Spinal cord (tissue), 10 donors: ENCODE data around the gene MST1. TPM values are rescaled to one million over a fixed set of nuclear protein-coding genes. Genes with fewer than 3 reads are reported as not detected.
"Not testable (repeated sequence)": the region's sequence is repeated elsewhere in the genome, so short reads cannot be mapped to it uniquely, and the experiment has no call there.

Experiments
- DNase-seq, 6 donors: peaks; one replicate each; pipeline versions ENCODE4 v3.0.0 to v3.0.0-alpha.2; 2013 to 2015; ENCODE audit warnings: low spot score in 6 of 6, low read depth in 4 of 6
- H3K27ac ChIP-seq: one replicate; pipeline ENCODE4 v1.5.1; 2013; ENCODE audit warnings: low read depth, low read length, control low read depth
- H3K27me3 ChIP-seq: one replicate; pipeline ENCODE4 v1.6.1; 2013; ENCODE audit warnings: low read length; ENCODE audit not compliant: control insufficient read depth, insufficient read depth
- H3K36me3 ChIP-seq: one replicate; pipeline ENCODE4 v1.6.1; 2013; ENCODE audit warnings: low read length; ENCODE audit not compliant: control insufficient read depth, insufficient read depth
- H3K4me1 ChIP-seq: one replicate; pipeline ENCODE4 v1.6.1; 2013; ENCODE audit warnings: low read length; ENCODE audit not compliant: control insufficient read depth, insufficient read depth
- H3K4me3 ChIP-seq: one replicate; pipeline ENCODE4 v1.5.1; 2013; ENCODE audit warnings: low read depth, low read length, control low read depth
- H3K9me3 ChIP-seq: one replicate; pipeline ENCODE4 v1.6.1; 2013; ENCODE audit warnings: low read length; ENCODE audit not compliant: control insufficient read depth, insufficient read depth
- WGBS: methylation state at CpG from one replicate; pipeline ENCODE4 v1.1.5; 2013; ENCODE audit warnings: missing lambda C conversion rate; ENCODE audit not compliant: insufficient coverage; 5-methylcytosine and 5-hydroxymethylcytosine counted together
- polyA plus RNA-seq, 2 donors: library from polyadenylated mRNA; unstranded; fragments of 120-200 nt; gene quantifications; one replicate each; pipeline ENCODE4 v1.2.1, GENCODE V29; 2013; ENCODE audit not compliant: insufficient read length in 2 of 2
- total RNA-seq, 2 donors: library from RNA; depleted of rRNA in 1 of 2; stranded (reverse); fragments of 120-200 nt in 1 of 2; fragments of >200 nt in 1 of 2; gene quantifications; one replicate each; pipeline versions ENCODE4 v1.2.3 to v1.2.4, GENCODE V29; 2013 to 2014
- donor health status: healthy.

The MST1 gene
- total and polyA plus RNA-seq, 4 donors: 10.7 to 62.6 (median 44.1) TPM

DNA sequence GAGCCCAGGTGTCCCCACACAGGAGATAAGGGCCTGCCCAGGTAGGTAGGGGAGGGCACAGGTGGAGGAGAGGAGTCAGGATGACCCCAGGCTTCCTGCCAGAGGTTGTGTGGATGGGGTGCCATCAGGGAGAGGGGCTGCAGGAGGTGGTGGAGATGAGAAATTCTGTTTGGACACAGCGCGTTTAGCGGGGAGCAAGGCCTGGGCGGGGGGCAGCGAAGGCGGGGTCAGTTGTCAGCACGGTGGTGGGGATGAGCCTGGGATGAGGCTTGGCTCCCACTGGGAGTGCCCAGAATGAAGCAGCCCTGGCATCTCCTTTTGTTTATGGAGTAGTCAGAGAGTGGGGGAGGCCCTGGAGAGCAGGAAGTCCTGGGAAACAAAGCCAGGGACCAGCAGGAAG is 14.7 kb upstream of the MST1 start:
- no peak overlapping the region for H3K27ac ChIP-seq
- no peaks in the 10 kb centered on the region for H3K27me3 ChIP-seq
- H3K4me3 ChIP-seq: no peak overlapping the region
- 94% methylated on average over 7 of the region's 7 CpGs for WGBS
- H3K4me1 ChIP-seq: peaks cover 3% of the 10 kb centered on the region
- DNase-seq: no peak
- H3K9me3 ChIP-seq: no peaks in the 10 kb centered on the region
- H3K36me3 ChIP-seq: peaks cover 94% of the 10 kb centered on the region

DNA sequence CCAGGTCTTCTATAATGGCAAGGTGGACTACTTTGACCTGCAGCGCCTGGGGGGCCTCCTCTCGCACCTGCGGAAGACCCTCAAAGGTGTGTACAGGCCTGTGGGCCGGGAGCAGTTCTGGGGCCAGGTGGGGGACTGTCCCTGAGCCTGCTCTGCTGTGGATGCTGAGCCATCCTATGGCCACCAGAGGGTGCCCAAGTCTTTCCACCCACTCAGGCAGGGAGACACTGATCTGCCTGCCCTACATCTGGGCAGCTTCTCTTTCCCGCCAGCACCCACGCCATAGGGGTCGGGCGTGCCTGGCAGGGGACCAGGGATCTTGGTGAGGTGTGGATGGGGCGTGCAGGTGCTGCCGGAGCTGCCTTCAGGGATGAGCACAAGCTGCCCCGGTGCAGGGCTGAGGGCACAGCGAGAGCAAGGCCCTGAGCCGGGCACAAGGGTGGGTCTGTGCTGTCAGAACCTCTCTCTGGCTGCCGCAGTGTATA is 14.2 kb upstream of the MST1 start:
- H3K4me1 ChIP-seq: peaks cover 3% of the 10 kb centered on the region
- H3K27me3 ChIP-seq: no peaks in the 10 kb centered on the region
- no peak overlapping the region for H3K27ac ChIP-seq
- H3K9me3 ChIP-seq: no peaks in the 10 kb centered on the region
- 69% methylated on average over 14 of the region's 14 CpGs for WGBS
- peaks cover 97% of the 10 kb centered on the region for H3K36me3 ChIP-seq
- no peak overlapping the region for H3K4me3 ChIP-seq
- DNase-seq: peak in 2 of 6 donors; percentile 67 to 68

DNA sequence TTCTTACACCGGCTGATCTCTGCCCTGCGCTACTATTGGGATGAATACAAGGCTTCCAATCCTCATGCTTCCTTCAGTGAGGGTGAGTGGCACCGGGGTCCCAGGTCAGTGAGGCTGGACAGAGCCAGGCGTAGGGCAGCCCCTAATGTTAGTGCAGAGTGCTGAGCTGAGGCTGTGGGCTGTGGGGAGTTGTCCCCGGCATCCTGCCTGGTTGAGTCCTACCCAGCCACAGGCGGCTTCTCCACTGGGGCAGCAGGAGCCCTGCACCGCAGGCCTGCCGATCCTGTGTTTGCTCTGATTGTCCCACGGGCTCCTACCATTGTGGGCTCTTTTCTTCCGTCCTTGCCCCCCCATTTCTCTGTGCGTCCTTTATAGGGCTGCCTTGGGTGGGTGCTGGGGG is 13.4 kb upstream of the MST1 start:
- WGBS: 95% methylated on average over 8 of the region's 11 CpGs
- Histone ChIP-seq H3K27ac (no peak overlapping the region), H3K4me3 (no peak overlapping the region), H3K36me3 (peaks cover 98% of the 10 kb centered on the region), H3K4me1 (peaks cover 3% of the 10 kb centered on the region), H3K9me3 (no peaks in the 10 kb centered on the region), H3K27me3 (no peaks in the 10 kb centered on the region)
- no peak for DNase-seq

DNA sequence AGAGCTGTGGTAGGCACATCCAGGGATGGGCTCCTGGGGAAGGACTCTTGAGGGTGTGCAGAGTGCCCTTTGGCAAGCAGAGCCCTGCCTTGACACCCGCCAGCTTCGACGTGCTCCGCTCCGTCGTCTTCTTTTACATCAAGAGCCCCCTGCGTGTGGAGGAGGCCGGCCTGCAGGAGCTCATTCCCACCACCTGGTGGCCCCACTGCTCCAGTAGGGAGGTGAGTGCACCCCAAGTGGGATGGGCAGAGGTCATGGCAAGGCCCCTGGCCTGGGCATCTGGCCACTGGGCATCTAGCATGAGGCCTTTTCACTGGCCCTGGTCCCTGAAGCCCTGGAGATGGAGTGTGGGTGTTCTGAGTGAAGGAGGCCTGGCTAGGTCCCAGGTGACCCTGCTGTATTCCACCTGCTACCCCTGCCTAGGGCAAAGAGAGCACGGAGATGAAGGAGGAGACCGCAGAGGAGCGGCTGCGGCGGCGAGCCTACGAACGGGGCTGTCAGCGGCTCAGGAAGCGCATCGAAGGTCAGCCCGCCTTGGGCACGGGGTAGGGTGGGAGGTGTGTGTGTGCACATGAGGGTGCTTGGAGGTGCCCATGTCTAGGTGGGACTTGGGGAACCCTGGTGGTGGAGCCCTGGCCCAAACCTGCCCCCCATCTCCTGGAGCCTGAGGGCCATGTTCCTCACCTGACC is 12.3 kb upstream of the MST1 start:
- Histone ChIP-seq H3K27me3 (no peaks in the 10 kb centered on the region), H3K4me3 (no peak overlapping the region), H3K27ac (no peak overlapping the region), H3K9me3 (no peaks in the 10 kb centered on the region), H3K4me1 (no peaks in the 10 kb centered on the region), H3K36me3 (peaks cover 100% of the 10 kb centered on the region)
- WGBS: 76% methylated on average over 17 of the region's 21 CpGs
- no peak for DNase-seq

DNA sequence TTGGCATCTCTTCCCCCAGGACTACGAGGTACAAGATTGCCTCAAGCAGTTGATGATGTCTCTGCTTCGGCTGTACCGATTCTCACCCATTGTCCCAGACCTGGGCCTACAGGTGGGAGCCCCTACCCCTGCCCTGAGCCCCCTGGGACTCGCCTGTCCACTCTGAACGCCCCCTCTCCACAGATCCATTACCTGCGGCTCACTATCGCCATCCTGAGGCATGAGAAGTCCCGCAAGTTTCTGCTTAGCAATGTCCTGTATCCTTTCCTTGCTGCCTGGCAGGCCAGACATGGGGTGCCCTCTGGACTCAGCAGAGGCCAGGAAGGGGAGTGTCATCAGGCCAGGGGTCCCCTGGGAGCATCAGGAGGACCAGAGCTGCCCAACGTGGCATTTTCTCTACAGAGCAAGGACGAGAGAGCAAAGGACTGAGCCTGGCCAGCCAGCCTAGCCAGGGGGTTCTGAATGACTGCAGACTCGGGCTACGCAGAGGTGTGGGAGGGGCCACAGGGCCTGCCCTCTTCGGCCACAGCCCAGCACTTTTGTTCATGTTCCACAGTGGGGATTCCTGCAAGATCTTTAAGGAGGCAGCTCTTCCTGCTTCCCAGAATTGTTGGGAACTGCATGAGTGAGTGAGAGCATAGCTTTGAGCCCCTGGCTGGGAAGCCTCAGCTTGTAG is 11.3 kb upstream of the MST1 start:
- H3K9me3 ChIP-seq: no peaks in the 10 kb centered on the region
- no peak for DNase-seq
- H3K27me3 ChIP-seq: no peaks in the 10 kb centered on the region
- 69% methylated on average over 13 of the region's 13 CpGs for WGBS
- H3K36me3 ChIP-seq: peaks cover 90% of the 10 kb centered on the region
- no peak overlapping the region for H3K27ac ChIP-seq
- no peak overlapping the region for H3K4me3 ChIP-seq
- H3K4me1 ChIP-seq: no peaks in the 10 kb centered on the region

DNA sequence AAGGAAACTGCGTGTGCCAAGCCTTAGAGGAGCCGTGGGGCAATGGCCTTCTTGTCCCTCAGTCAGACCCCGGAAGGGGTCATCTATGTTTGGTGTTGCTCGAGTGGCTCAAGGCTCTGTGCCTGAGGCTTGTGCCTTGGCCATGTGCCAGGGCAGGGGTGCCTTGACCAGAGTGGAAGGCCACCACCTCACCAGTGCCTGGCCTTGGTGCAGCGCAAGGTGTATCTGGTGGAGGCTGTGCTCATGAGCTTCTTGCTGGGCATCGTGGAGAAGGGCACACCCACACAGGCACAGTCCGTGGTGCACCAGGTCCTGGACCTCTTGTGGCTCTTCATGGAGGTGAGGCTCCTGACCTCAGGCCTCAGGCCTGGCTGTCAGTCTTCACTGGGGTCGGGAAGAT is 10.7 kb upstream of the MST1 start:
- no peak overlapping the region for H3K4me3 ChIP-seq
- no peaks in the 10 kb centered on the region for H3K4me1 ChIP-seq

DNA sequence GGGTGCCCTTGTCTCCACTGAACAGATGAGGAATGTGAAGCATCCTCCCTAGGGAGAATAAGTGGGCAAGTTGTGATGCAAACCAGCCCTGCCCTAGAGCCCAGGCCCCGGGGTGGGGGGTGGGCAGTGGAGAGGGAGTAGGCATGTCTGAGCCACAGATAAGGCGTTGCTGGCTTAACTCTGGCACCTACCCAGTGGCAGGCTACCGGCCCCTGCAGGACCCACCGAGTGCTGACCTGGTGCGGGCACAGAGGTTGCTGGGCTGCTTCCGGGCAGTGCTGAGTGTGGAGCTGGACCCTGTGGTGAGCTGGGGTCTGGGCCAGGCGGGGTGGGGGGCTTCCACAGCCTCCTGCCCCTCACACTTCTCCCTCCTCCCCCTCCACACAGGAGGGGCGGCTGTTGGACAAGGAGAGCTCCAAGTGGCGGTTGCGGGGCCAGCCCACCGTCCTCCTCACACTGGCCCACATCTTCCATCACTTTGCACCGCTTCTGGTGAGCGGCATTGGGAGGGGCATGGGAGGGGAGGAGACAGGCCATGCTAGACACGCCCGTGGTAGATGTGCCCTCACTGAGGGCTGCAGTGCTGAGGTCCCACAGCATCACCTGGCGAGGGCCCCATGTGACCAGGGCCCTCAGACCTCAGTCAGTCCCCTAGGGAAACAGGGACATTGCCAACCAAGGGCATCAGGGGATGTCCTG is 10.2 kb upstream of the MST1 start:
- Histone ChIP-seq H3K4me3 (no peak overlapping the region), H3K27ac (no peak overlapping the region), H3K27me3 (no peaks in the 10 kb centered on the region), H3K9me3 (no peaks in the 10 kb centered on the region), H3K36me3 (peaks cover 79% of the 10 kb centered on the region), H3K4me1 (no peaks in the 10 kb centered on the region)
- no peak for DNase-seq
- 92% methylated on average over 10 of the region's 16 CpGs for WGBS

More for the DNA sequence above, 10.7 kb upstream of the MST1 start:
- Histone ChIP-seq H3K36me3 (peaks cover 85% of the 10 kb centered on the region), H3K27me3 (no peaks in the 10 kb centered on the region), H3K9me3 (no peaks in the 10 kb centered on the region), H3K27ac (no peak overlapping the region)
- WGBS: 92% methylated on average over 8 of the region's 8 CpGs
- DNase-seq: no peak

DNA sequence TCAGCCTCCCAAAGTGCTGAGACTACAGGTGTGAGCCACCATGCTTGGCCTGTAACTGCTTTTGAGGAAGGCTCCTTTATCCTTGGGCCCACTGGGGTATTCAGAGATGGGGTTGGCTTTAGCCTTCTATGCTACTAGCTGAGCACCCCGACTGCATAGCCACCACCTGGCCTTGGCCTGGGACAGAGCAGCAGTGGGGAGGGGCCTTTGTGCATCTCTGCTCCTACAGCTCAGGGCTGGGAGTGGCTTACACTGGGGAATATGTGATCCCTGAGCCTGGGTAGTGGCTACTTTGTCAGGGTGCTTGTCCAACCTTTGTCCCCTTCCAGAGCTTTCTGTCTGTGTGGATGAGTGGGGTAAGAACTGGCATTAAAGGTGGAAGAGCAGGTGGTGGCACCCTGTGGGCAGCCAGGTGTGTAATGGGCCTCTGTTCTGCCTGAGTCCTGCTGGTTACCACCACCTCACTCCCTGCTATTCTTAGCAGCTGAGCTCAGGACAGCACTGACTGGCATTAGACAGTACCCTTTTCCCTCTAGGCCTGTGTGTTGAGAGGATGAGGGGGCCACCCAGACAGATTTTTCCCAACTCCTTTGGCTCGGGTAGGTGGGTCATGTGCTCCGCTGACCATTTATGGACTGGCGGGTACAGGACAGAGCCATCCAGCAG is 6.2 kb upstream of the MST1 start:
- not testable (repeated sequence) for H3K9me3 ChIP-seq, H3K4me3 ChIP-seq, H3K27ac ChIP-seq, DNase-seq, H3K27me3 ChIP-seq
- WGBS: no CpG with 5 or more reads among the region's 4 CpGs
- Histone ChIP-seq H3K36me3 (peaks cover 42% of the 10 kb centered on the region), H3K4me1 (peaks cover 12% of the 10 kb centered on the region)

DNA sequence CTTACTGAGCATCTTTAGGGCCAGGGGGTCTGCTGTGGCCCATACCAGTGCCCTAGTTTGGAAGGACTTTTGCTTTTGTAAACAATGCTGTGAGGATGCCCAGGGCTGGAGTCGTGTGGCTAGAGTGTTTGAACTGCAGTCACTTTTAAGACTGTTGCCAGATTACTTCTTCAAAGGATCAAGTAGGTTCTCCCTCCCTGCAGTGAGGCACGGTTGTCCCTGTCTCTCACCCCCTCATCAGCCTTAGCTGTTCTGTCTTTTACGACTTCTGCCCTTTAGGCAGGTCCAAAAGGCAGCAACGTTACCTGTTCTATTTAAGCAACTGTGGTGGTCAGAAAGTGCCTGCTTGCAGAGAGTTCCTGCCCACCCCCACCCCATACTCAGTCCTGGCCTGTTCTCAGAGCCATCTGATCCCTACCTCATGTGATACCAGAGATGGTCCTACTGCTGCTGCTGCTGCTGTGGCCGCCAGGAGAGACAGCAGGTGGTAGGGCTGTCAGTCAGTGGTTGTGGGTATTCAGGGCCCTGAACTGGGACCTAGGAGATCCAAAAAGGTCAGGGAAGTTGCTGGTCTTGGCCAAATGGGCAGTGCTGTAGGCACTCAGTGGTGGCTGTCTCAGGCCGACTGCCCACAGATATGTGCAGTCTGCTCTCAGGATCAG is 5.3 kb upstream of the MST1 start:
- not testable (repeated sequence) for H3K4me3 ChIP-seq, H3K27ac ChIP-seq, DNase-seq, H3K27me3 ChIP-seq, H3K9me3 ChIP-seq
- H3K4me1 ChIP-seq: peaks cover 19% of the 10 kb centered on the region
- H3K36me3 ChIP-seq: peaks cover 33% of the 10 kb centered on the region
- WGBS: 57% methylated on average over 4 of the region's 6 CpGs
